OCI-LY7 (cell line): ENCODE data around the gene CEP89. TPM values are rescaled to one million over a fixed set of nuclear protein-coding genes. Genes with fewer than 3 reads are reported as not detected.
"Not testable (repeated sequence)": the region's sequence is repeated elsewhere in the genome, so short reads cannot be mapped to it uniquely, and the experiment has no call there.

Source experiments
- BruUV-seq: library from RNA; stranded (reverse); fragments of 400-500 nt; replicated peaks from 2 replicates; lab custom pipeline; 2021; lab: Mats Ljungman, UMichigan
- CTCF ChIA-PET: fragments of 300-600 bp; sonication (Branson Sonifier 250); formaldehyde crosslinking; loops from one replicate; lab custom pipeline; 2022; ENCODE audit warnings: antibody characterized with exemption; ENCODE audit not compliant: unreplicated experiment; lab: Charles Lee
- POLR2A ChIA-PET: fragments of 300-600 bp; sonication (Branson Sonifier 250); formaldehyde crosslinking; loops from one replicate; lab custom pipeline; 2022; ENCODE audit warnings: antibody characterized with exemption; lab: Charles Lee
- DNase-seq: peaks from one replicate; pipeline ENCODE4 v3.0.0-alpha.2; 2015; ENCODE audit warnings: low spot score
- H2AFZ ChIP-seq: fragments of 200-600 bp; sonication (generic), shearing (Covaris generic); 2 replicates; pipeline ENCODE4 v1.6.1; 2014; ENCODE audit warnings: mild to moderate bottlenecking, antibody characterized with exemption, low read length, moderate library complexity
- H3K27ac ChIP-seq: fragments of 200-600 bp; sonication (generic); 2 replicates; pipeline ENCODE4 v1.5.1; 2014; ENCODE audit warnings: mixed run types, low read depth, mild to moderate bottlenecking, moderate library complexity, low read length, inconsistent platforms; ENCODE audit not compliant: poor library complexity, severe bottlenecking
- H3K36me3 ChIP-seq: fragments of 200-600 bp; sonication (generic); 2 replicates; pipeline ENCODE4 v1.6.1; 2014; ENCODE audit warnings: mild to moderate bottlenecking, antibody characterized with exemption, low read length, moderate library complexity, mixed read lengths; ENCODE audit not compliant: insufficient read depth
- H3K4me1 ChIP-seq: fragments of 200-600 bp; sonication (generic); 2 replicates; pipeline ENCODE4 v1.5.1; 2014; ENCODE audit warnings: mild to moderate bottlenecking, low read length; ENCODE audit not compliant: insufficient read depth, poor library complexity, severe bottlenecking
- H3K4me2 ChIP-seq: fragments of 200-600 bp; sonication (generic); 2 replicates; pipeline ENCODE4 v1.6.1; 2014; ENCODE audit warnings: mild to moderate bottlenecking, low read length
- H3K4me3 ChIP-seq: fragments of 200-600 bp; sonication (generic); 2 replicates; pipeline ENCODE4 v1.5.1; 2014; ENCODE audit warnings: mild to moderate bottlenecking, low read depth, low read length; ENCODE audit not compliant: poor library complexity, severe bottlenecking
- H3K79me2 ChIP-seq: fragments of 200-600 bp; sonication (generic); 2 replicates; pipeline ENCODE4 v1.6.1; 2016; ENCODE audit warnings: low read depth, mild to moderate bottlenecking, low read length, moderate library complexity, mixed read lengths; ENCODE audit not compliant: insufficient read depth
- H3K9me2 ChIP-seq: fragments of 200-600 bp; sonication (generic); 2 replicates; pipeline ENCODE4 v1.6.1; 2016; ENCODE audit warnings: mild to moderate bottlenecking, low read length, mixed read lengths; ENCODE audit not compliant: insufficient read depth
- H3K9me3 ChIP-seq: fragments of 200-600 bp; sonication (generic); 2 replicates; pipeline ENCODE4 v1.6.1; 2014; ENCODE audit warnings: mild to moderate bottlenecking, mixed run types, low read length, mixed read lengths
- H4K20me1 ChIP-seq: fragments of 200-600 bp; sonication (generic); 2 replicates; pipeline ENCODE4 v1.6.1; 2014; ENCODE audit warnings: mild to moderate bottlenecking, antibody characterized with exemption, low read length, moderate library complexity, mixed read lengths; ENCODE audit not compliant: insufficient read depth
- CTCF ChIP-seq: fragments of 200-600 bp; sonication (generic); conservative IDR thresholded peaks from 2 replicates; pipeline ENCODE4 v1.5.1; 2014; ENCODE audit warnings: mild to moderate bottlenecking, antibody characterized with exemption, low read length, moderate library complexity, mixed read lengths
- EZH2phosphoT487 ChIP-seq: fragments of 200-600 bp; sonication (generic); IDR thresholded peaks from 2 replicates; pipeline ENCODE4 v1.6.1; 2018; ENCODE audit warnings: low read depth, borderline replicate concordance, mild to moderate bottlenecking, mixed run types, antibody characterized with exemption, low read length, moderate library complexity, mixed read lengths
- intact Hi-C: fragments of 100-400 bp; cut with micrococcal nuclease; formaldehyde crosslinking; loops from one replicate; pipeline ENCODE4 v1.10.0; 2022; ENCODE audit not compliant: unreplicated experiment
- total RNA-seq, 2 experiments: library from RNA; depleted of rRNA in 1 of 2; stranded (reverse); fragments of >200 nt in 1 of 2; shearing (Covaris generic) in 1 of 2; gene quantifications; 2 replicates each; pipeline ENCODE4 v1.2.3, GENCODE V29; 2014 to 2022

Gene CEP89
- total RNA-seq, 2 experiments from 2014 or later: 15.8 to 20.6 TPM

GRCh38 chr19:32969549-32969948 is 2.2 kb downstream of the CEP89 start:
- ChIA-PET CTCF (no interaction called here), POLR2A (no interaction called here)
- H3K36me3 ChIP-seq: peaks cover 22% of the 10 kb centered on the region; the same call in 1 of the 2 replicates
- H3K9me2 ChIP-seq: no peaks in the 10 kb centered on the region
- no peaks in the 10 kb centered on the region for H3K9me3 ChIP-seq
- no peak overlapping the region for H3K27ac ChIP-seq
- BruUV-seq: no TSS peak
- H3K4me3 ChIP-seq: no peak overlapping the region
- H2AFZ ChIP-seq: no peak overlapping the region
- H3K4me1 ChIP-seq: peaks cover 5% of the 10 kb centered on the region
- H3K4me2 ChIP-seq: no peak overlapping the region
- H4K20me1 ChIP-seq: no peaks in the 10 kb centered on the region
- H3K79me2 ChIP-seq: peaks cover 15% of the 10 kb centered on the region
- intact Hi-C loops: no loop called here
- no peak for DNase-seq
- TF ChIP-seq CTCF (no peak), EZH2phosphoT487 (no peak)

GRCh38 chr19:32966750-32967149 is 5.0 kb downstream of the CEP89 start:
- Histone ChIP-seq H3K9me3 (no peaks in the 10 kb centered on the region), H3K9me2 (no peaks in the 10 kb centered on the region), H2AFZ (no peak overlapping the region), H3K36me3 (peaks cover 26% of the 10 kb centered on the region), H3K4me2 (no peak overlapping the region), H4K20me1 (no peaks in the 10 kb centered on the region), H3K27ac (no peak overlapping the region), H3K4me1 (peaks cover 5% of the 10 kb centered on the region), H3K79me2 (peaks cover 15% of the 10 kb centered on the region), H3K4me3 (no peak overlapping the region)
- TF ChIP-seq CTCF (no peak), EZH2phosphoT487 (no peak)
- intact Hi-C loops: no loop called here
- ChIA-PET CTCF (no interaction called here), POLR2A (interaction anchor here (0.6 kb wide), 1 partner anchor 273 kb away, joined by 3 read pairs; no protein-coding TSS in a partner anchor)
- DNase-seq: no peak
- no TSS peak for BruUV-seq

GRCh38 chr19:32945260-32945659 is 26.5 kb downstream of the CEP89 start:
- TF ChIP-seq EZH2phosphoT487 (no peak), CTCF (no peak)
- CTCF ChIA-PET: no interaction called here
- Histone ChIP-seq H3K4me1 (no peaks in the 10 kb centered on the region), H3K36me3 (peaks cover 20% of the 10 kb centered on the region), H3K9me2 (no peaks in the 10 kb centered on the region), H3K4me2 (no peak overlapping the region), H2AFZ (no peak overlapping the region), H3K9me3 (no peaks in the 10 kb centered on the region), H4K20me1 (no peaks in the 10 kb centered on the region), H3K79me2 (no peaks in the 10 kb centered on the region), H3K4me3 (no peak overlapping the region), H3K27ac (no peak overlapping the region)
- intact Hi-C loops: no loop called here
- no peak for DNase-seq
- BruUV-seq: no TSS peak
- POLR2A ChIA-PET: no interaction called here

GRCh38 chr19:32941273-32941672 is 30.5 kb downstream of the CEP89 start:
- H3K4me3 ChIP-seq, H3K27ac ChIP-seq, H3K36me3 ChIP-seq, intact Hi-C loops, CTCF ChIA-PET, BruUV-seq, H3K9me2 ChIP-seq, H3K4me2 ChIP-seq, H4K20me1 ChIP-seq, H3K9me3 ChIP-seq, H2AFZ ChIP-seq, DNase-seq, H3K79me2 ChIP-seq, H3K4me1 ChIP-seq: not testable (repeated sequence)
- POLR2A ChIA-PET: interaction anchor here (0.7 kb wide), 1 partner anchor 52 kb away, joined by 3 read pairs; no protein-coding TSS in a partner anchor
